GM19467 (cell line): Measurements from ENCODE around the gene KCNJ15.

ENCODE experiments used
- ATAC-seq: cut with Tn5 transposase; IDR thresholded peaks from one replicate; pipeline ENCODE4 v1.9.1; 2021; ENCODE audit warnings: mild to moderate bottlenecking, moderate library complexity; ENCODE audit not compliant: unreplicated experiment

Gene KCNJ15

GRCh38 chr21:38297194-38297631 lies 40.4 kb downstream of the KCNJ15 start:
- ATAC-seq = no peak

GRCh38 chr21:38297871-38298270 lies 41.1 kb downstream of the KCNJ15 start:
- ATAC-seq = no peak

DNA sequence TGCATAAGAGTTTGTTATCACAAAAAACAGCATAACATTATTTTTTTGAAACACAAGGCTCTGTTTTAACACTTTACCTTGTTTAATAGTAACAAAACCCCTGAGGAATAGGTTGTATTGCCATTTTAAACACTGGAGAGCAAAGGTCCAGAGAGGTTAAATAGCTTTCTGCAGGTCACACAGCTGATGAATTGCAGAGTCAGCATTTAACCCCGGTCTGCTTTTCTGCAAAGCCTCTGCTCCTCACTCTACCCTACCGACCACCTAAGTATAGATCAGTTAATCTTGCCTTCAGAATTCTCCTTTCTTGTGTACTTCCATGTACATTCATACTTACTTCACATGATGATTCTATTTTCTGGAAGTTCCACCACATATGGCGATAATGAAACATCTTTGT lies 42.0 kb downstream of the KCNJ15 start:
- ATAC-seq = no peak

DNA sequence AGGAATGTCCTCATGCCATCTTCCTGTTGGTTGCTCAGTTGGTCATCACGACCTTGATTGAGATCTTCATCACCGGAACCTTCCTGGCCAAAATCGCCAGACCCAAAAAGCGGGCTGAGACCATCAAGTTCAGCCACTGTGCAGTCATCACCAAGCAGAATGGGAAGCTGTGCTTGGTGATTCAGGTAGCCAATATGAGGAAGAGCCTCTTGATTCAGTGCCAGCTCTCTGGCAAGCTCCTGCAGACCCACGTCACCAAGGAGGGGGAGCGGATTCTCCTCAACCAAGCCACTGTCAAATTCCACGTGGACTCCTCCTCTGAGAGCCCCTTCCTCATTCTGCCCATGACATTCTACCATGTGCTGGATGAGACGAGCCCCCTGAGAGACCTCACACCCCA lies 42.9 kb downstream of the KCNJ15 start:
- ATAC-seq = no peak

- no peak for ATAC-seq
Observed at GRCh38 chr21:38300141-38300578, 43.4 kb downstream of the KCNJ15 start.

GRCh38 chr21:38301321-38302214 lies 44.8 kb downstream of the KCNJ15 start:
- no peak for ATAC-seq

GRCh38 chr21:38303300-38303699 lies 46.5 kb downstream of the KCNJ15 start:
- no peak for ATAC-seq

GRCh38 chr21:38306433-38307141 lies 49.8 kb downstream of the KCNJ15 start:
- no peak for ATAC-seq

- ATAC-seq = no peak
Observed at GRCh38 chr21:38307771-38308531, 51.2 kb downstream of the KCNJ15 start.

- ATAC-seq = no peak
Observed at GRCh38 chr21:38308532-38309119, 51.8 kb downstream of the KCNJ15 start.

GRCh38 chr21:38310646-38311485 lies 54.1 kb downstream of the KCNJ15 start:
- no peak for ATAC-seq

DNA sequence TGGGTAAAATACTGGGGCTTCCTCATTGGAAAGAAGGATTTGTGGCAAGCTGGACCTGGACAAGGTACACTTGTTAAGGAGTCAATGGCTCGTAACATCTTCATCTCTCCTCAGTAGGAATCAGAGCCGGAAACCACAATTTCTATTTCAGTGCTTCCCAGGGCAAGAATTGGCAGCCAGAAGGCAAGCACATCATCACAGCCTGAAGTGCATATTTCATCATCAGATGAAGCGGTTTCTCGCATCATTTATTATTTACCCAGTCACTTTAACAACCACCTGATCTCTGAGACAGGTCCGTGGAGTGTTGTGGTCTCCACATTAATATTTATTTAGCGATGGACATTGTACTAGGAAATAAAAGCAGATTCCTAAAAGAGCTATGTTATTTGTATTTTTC lies 55.0 kb downstream of the KCNJ15 start:
- ATAC-seq = no peak

- ATAC-seq = no peak
Observed at GRCh38 chr21:38312822-38313221, 56.0 kb downstream of the KCNJ15 start.

DNA sequence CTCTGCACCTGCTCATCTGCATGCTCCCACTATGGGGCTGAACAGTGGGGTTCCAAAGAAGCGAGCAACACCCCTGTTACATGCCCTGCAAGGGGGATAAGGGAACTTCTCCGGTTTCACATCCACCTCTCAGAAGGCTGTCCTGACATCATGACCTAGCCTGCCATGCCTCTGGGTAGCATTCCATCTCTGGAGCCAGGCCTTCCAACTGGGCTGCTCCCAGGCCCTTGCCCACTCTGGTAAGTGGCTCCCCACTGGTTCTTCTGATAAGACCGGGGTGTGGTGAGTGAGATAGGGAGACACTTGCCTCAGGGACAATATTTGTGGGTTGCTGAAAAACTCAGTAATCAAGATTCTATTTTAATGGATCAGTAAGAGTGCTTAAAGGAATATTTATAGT lies 57.8 kb downstream of the KCNJ15 start:
- no peak for ATAC-seq

DNA sequence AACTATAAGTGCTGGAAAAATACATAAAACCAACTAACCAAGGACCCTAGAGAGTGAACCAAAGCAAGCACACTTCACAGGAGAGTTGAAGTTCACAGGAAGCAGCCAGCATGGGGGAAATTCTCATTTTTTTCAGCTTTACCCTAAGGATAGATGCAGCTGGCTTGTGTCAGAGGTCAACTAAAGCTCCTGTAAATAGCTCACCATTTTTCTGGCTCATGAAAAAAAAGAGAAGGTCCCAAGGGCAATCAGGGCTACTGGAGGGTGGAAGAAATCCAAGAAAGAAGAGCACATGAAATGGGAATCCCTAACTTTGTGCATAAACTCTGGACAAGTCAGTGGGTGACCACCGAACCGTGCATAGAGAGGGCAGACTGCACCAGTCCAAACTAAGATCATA lies 58.3 kb downstream of the KCNJ15 start:
- ATAC-seq = no peak

GRCh38 chr21:38319781-38320180 lies 63.0 kb downstream of the KCNJ15 start:
- no peak for ATAC-seq

- ATAC-seq = no peak
Observed at GRCh38 chr21:38321568-38321967, 64.8 kb downstream of the KCNJ15 start.

DNA sequence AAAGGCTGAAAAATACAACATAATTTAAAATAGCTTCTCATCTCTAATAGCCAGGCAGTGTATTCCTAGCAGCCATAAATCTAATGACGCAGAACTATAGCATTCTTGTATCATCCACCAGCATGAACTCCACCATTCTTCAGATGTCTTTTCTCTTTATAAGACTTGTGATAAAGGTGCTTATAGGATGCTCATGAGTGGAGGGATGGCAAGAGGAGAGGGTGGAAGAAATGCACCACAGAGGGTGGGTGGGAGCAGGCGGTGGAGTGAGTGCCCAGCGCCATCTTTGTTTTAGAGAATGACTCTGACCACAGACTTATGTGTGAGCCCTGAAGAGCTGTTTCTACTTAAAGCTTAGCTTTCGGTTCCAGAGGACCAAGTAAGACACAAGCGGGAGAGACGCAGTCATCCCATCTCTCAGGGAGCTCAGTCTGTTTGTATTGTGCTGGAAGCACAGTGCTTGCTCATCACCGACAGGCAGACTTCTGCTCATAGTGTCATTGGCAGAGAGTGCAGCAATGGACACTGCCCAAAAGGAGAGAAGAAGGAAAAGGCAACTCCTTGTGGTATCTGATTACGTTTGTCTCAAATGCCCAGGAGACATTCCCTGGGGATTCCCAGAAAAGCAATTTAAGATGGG lies 65.6 kb downstream of the KCNJ15 start:
- ATAC-seq = no peak

DNA sequence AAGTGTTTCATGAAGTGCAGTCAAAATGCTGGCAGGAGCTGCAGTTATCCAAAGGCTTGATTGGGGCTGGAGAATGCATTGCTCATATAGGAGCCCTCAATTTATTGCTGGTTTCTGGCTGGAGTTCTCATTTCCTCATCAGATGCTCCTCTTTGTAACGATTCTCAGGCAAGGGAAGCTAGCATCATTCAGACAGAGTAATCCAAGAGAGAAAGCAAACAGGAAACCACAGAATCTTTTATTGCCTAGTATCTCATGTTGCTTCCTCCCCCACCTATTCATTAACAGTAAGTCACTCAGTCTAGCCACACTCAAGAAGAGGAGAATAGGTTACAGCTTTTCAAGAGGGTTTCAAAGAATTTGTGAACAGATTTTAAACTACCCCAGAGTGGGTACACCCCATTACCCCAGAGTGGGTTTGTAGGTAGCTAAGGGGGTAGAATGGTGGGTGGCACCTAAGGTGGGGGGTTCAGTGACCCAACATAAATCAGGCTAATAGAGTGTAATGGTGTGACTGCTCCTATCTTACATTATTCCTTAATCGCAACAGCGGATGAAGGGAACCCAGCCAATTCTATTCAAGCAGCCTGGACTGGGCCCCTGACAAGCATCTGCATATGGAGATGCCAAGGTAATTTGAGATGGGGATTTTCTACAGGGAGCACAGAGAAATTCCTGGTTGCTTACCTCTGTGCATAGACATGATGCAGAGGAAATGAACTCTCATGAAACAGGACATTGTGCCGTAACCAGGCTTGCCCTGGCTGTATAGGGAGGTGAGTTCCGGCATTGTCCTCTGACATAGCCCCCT lies 67.1 kb downstream of the KCNJ15 start:
- ATAC-seq = no peak
